ENCODE results near the gene MYLK4.

The MYLK4 gene

GRCh38 chr6:2646346-2646745 is 104.4 kb downstream of the MYLK4 start:
- TF ChIP-seq POLR2AphosphoS5 (IDR thresholded peaks at IDR 0.05; ENCODE audit: low read depth, low read length) (no peak), SIN3A (IDR thresholded peaks at IDR 0.05; ENCODE audit: borderline replicate concordance, insufficient read depth, low read length) (no peak), REST (IDR thresholded peaks at IDR 0.05; ENCODE audit: insufficient read depth in 1 of 2, low read depth in 2 of 2, low read length in 2 of 2) (no peak), TAF1 (IDR thresholded peaks at IDR 0.05; ENCODE audit: borderline replicate concordance, insufficient read depth, low read length) (no peak), FOXP2 (optimal IDR thresholded peaks at IDR 0.05; ENCODE audit: borderline replicate concordance, extremely low read depth, extremely low read length, insufficient read depth) (no peak)

- TF ChIP-seq REST (IDR thresholded peaks at IDR 0.05; ENCODE audit: insufficient read depth in 1 of 2, low read depth in 2 of 2, low read length in 2 of 2) = no peak
These were observed 106.7 kb downstream of the MYLK4 start for GRCh38 chr6:2643935-2644539.

GRCh38 chr6:2643130-2643529 is 107.6 kb downstream of the MYLK4 start:
- no peak for TF ChIP-seq FOXP2 (optimal IDR thresholded peaks at IDR 0.05; ENCODE audit: borderline replicate concordance, extremely low read depth, extremely low read length, insufficient read depth)
- TF ChIP-seq TAF1 (IDR thresholded peaks at IDR 0.05; ENCODE audit: borderline replicate concordance, insufficient read depth, low read length) = no peak
- TF ChIP-seq REST (IDR thresholded peaks at IDR 0.05; ENCODE audit: insufficient read depth in 1 of 2, low read depth in 2 of 2, low read length in 2 of 2) = no peak
- TF ChIP-seq POLR2AphosphoS5 (IDR thresholded peaks at IDR 0.05; ENCODE audit: low read depth, low read length) = no peak

- TF ChIP-seq FOXP2 (optimal IDR thresholded peaks at IDR 0.05; ENCODE audit: borderline replicate concordance, extremely low read depth, extremely low read length, insufficient read depth) (no peak), POLR2AphosphoS5 (IDR thresholded peaks at IDR 0.05; ENCODE audit: low read depth, low read length) (no peak), SIN3A (IDR thresholded peaks at IDR 0.05; ENCODE audit: borderline replicate concordance, insufficient read depth, low read length) (no peak), REST (IDR thresholded peaks at IDR 0.05; ENCODE audit: insufficient read depth in 1 of 2, low read depth in 2 of 2, low read length in 2 of 2) (no peak), TAF1 (IDR thresholded peaks at IDR 0.05; ENCODE audit: borderline replicate concordance, insufficient read depth, low read length) (no peak)
These were observed 109.5 kb downstream of the MYLK4 start for GRCh38 chr6:2641044-2641725.

GRCh38 chr6:2640551-2640950 is 110.2 kb downstream of the MYLK4 start:
- TF ChIP-seq FOXP2 (optimal IDR thresholded peaks at IDR 0.05; ENCODE audit: borderline replicate concordance, extremely low read depth, extremely low read length, insufficient read depth) = no peak
- no peak for TF ChIP-seq TAF1 (IDR thresholded peaks at IDR 0.05; ENCODE audit: borderline replicate concordance, insufficient read depth, low read length)
- no peak for TF ChIP-seq SIN3A (IDR thresholded peaks at IDR 0.05; ENCODE audit: borderline replicate concordance, insufficient read depth, low read length)
- TF ChIP-seq POLR2AphosphoS5 (IDR thresholded peaks at IDR 0.05; ENCODE audit: low read depth, low read length) = no peak
- no peak for TF ChIP-seq REST (IDR thresholded peaks at IDR 0.05; ENCODE audit: insufficient read depth in 1 of 2, low read depth in 2 of 2, low read length in 2 of 2)

All from PFSK-1 (cell line).